ENCODE measurements around the gene MEST. TPM values are rescaled to one million over a fixed set of nuclear protein-coding genes. Genes with fewer than 3 reads are reported as not detected.
"Not testable (repeated sequence)": the region's sequence is repeated elsewhere in the genome, so short reads cannot be mapped to it uniquely, and the experiment has no call there.

MEST gene
- total RNA-seq, 1 experiment from 2014 or later = 49.5 TPM

DNA sequence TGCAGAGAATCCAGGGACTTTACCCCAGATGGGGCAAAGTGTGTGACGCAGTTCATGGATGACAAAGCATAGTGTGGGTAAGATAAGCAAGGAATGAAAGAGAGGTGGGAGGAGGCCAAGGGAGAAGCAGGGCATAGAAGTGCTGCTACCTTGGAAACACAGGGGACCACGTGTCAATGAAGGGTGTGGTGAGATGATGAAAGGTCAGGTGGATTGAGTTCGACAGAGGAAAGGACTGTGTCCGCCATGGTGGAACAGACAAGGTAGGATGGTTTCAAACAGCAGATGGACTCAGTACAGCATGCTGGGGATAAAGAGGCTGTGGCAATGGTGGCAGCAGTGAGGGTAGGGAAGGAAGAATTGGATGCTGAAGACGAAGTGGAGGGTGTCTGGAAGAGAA is 32.7 kb downstream of the MEST start:
- no peak overlapping the region for H3K9ac ChIP-seq (ENCODE audit: low read length)
- no peak overlapping the region for H3K4me2 ChIP-seq (ENCODE audit: low read length)
- ChIA-PET POLR2A (no interaction called here), RAD21 (ENCODE audit: low non-redundant PET in 1 of 2, low total read pairs in 2 of 2, uncharacterized antibody in 2 of 2, unreplicated experiment in 2 of 2) (no interaction called here), CTCF (no interaction called here)
- no peak overlapping the region for H3K27ac ChIP-seq (ENCODE audit: low read depth, low read length)
- intact Hi-C loops (cut with micrococcal nuclease) = no loop called here
- DNase-seq (ENCODE audit: low read depth, low spot score) (no peak), ATAC-seq (no peak)
- no peaks in the 10 kb centered on the region for H3K79me2 ChIP-seq (ENCODE audit: insufficient read depth, low read length)
- no peaks in the 10 kb centered on the region for H3K9me2 ChIP-seq (ENCODE audit: insufficient read depth)
- H3K36me3 ChIP-seq (ENCODE audit: control insufficient read depth in 1 of 2, insufficient read depth in 2 of 2, low read length in 2 of 2) = no peaks in the 10 kb centered on the region
- 0 out of 2 replicates have a peak, but pooled peaks have one; percentile 8 for TF ChIP-seq ZFX (IDR thresholded peaks at IDR 0.05)
- no peak for TF ChIP-seq YY1 (IDR thresholded peaks at IDR 0.05; ENCODE audit: extremely low read depth, insufficient replicate concordance, low read depth, low read length)
- H3K4me3 ChIP-seq (replicated peaks in 1 of 2; ENCODE audit: low read depth in 1 of 2, low read length in 2 of 2) = no peak overlapping the region
- no peaks in the 10 kb centered on the region for H3K4me1 ChIP-seq (ENCODE audit: control insufficient read depth in 1 of 2, insufficient read depth in 2 of 2, low read length in 2 of 2)
- no TSS peak for BruUV-seq (replicated peaks)
- H4K20me1 ChIP-seq (ENCODE audit: insufficient read depth) = no peaks in the 10 kb centered on the region
- no peaks in the 10 kb centered on the region for H3K27me3 ChIP-seq (ENCODE audit: insufficient read depth, low read length)
- no peaks in the 10 kb centered on the region for H3K9me3 ChIP-seq (ENCODE audit: control insufficient read depth in 1 of 2, insufficient read depth in 1 of 2, low read depth in 1 of 2, low read length in 2 of 2)
- H2AFZ ChIP-seq (ENCODE audit: low read depth, low read length, poor library complexity, severe bottlenecking) = no peak overlapping the region

DNA sequence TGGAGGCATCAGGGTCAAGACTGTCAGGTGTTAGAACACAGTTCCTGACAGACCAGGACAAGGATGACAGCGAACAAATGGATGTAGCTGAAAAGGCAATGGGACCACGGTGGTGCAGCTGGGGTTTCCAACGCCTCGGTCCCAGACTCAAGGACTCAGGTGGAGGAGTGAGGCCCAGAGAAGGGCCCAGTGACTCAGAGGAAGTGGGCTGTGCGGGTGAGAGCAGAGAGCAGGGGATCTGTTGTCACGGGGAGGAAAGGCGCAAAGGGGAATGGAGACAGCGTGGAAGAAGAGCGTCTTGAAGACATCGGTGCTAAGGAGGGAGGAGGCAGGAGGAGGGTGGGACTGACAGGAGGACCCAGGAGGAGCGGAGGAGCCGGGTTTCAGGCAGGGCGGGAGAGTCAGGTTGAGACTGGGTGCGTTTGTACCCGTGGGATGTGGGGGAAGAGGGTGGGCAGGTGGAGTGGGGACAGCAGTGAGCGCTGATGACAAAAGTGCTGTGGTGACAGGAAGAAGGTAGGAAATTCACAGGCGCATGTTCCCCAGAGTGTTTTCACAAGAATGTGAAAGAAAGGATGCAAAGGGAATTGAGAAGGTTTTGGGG is 36.0 kb downstream of the MEST start:
- intact Hi-C loops (cut with micrococcal nuclease); DNase-seq (ENCODE audit: low read depth, low spot score); H3K9me3 ChIP-seq (ENCODE audit: control insufficient read depth in 1 of 2, insufficient read depth in 1 of 2, low read depth in 1 of 2, low read length in 2 of 2): not testable (repeated sequence)

GRCh38 chr7:130529417-130529816 is 37.5 kb downstream of the MEST start:
- no peak overlapping the region for H3K4me3 ChIP-seq (replicated peaks in 1 of 2; ENCODE audit: low read depth in 1 of 2, low read length in 2 of 2)
- H3K9ac ChIP-seq (ENCODE audit: low read length) = no peak overlapping the region
- RAD21 ChIA-PET (ENCODE audit: low non-redundant PET in 1 of 2, low total read pairs in 2 of 2, uncharacterized antibody in 2 of 2, unreplicated experiment in 2 of 2) = no interaction called here
- CTCF ChIA-PET = no interaction called here
- no peaks in the 10 kb centered on the region for H3K9me2 ChIP-seq (ENCODE audit: insufficient read depth)
- TF ChIP-seq JUND (IDR thresholded peaks at IDR 0.05) = no peak
- no peak for TF ChIP-seq FOSL1 (IDR thresholded peaks at IDR 0.05; ENCODE audit: low read depth)
- POLR2A ChIA-PET = no interaction called here
- no peak overlapping the region for H3K27ac ChIP-seq (ENCODE audit: low read depth, low read length)
- intact Hi-C loops (cut with micrococcal nuclease) = no loop called here
- ATAC-seq (no peak; the same call in 1 of the 2 replicates), DNase-seq (ENCODE audit: low read depth, low spot score) (no peak)
- H3K27me3 ChIP-seq (ENCODE audit: insufficient read depth, low read length) = no peaks in the 10 kb centered on the region
- no peak overlapping the region for H3K4me2 ChIP-seq (ENCODE audit: low read length)
- H3K9me3 ChIP-seq (ENCODE audit: control insufficient read depth in 1 of 2, insufficient read depth in 1 of 2, low read depth in 1 of 2, low read length in 2 of 2) = no peaks in the 10 kb centered on the region
- H4K20me1 ChIP-seq (ENCODE audit: insufficient read depth) = no peaks in the 10 kb centered on the region
- no peak overlapping the region for H2AFZ ChIP-seq (ENCODE audit: low read depth, low read length, poor library complexity, severe bottlenecking)
- H3K4me1 ChIP-seq (ENCODE audit: control insufficient read depth in 1 of 2, insufficient read depth in 2 of 2, low read length in 2 of 2) = no peaks in the 10 kb centered on the region
- no peaks in the 10 kb centered on the region for H3K36me3 ChIP-seq (ENCODE audit: control insufficient read depth in 1 of 2, insufficient read depth in 2 of 2, low read length in 2 of 2)
- no TSS peak for BruUV-seq (replicated peaks)
- H3K79me2 ChIP-seq (ENCODE audit: insufficient read depth, low read length) = no peaks in the 10 kb centered on the region

More for the DNA sequence above, 36.0 kb downstream of the MEST start:
- H3K27me3 ChIP-seq (ENCODE audit: insufficient read depth, low read length); H3K4me1 ChIP-seq (ENCODE audit: control insufficient read depth in 1 of 2, insufficient read depth in 2 of 2, low read length in 2 of 2); BruUV-seq (replicated peaks); ATAC-seq; H2AFZ ChIP-seq (ENCODE audit: low read depth, low read length, poor library complexity, severe bottlenecking); RAD21 ChIA-PET (ENCODE audit: low non-redundant PET in 1 of 2, low total read pairs in 2 of 2, uncharacterized antibody in 2 of 2, unreplicated experiment in 2 of 2); H3K27ac ChIP-seq (ENCODE audit: low read depth, low read length); H3K36me3 ChIP-seq (ENCODE audit: control insufficient read depth in 1 of 2, insufficient read depth in 2 of 2, low read length in 2 of 2); H3K79me2 ChIP-seq (ENCODE audit: insufficient read depth, low read length); H3K9me2 ChIP-seq (ENCODE audit: insufficient read depth); POLR2A ChIA-PET; CTCF ChIA-PET; H3K9ac ChIP-seq (ENCODE audit: low read length); H3K4me2 ChIP-seq (ENCODE audit: low read length); H4K20me1 ChIP-seq (ENCODE audit: insufficient read depth); H3K4me3 ChIP-seq (replicated peaks in 1 of 2; ENCODE audit: low read depth in 1 of 2, low read length in 2 of 2): not testable (repeated sequence)

DNA sequence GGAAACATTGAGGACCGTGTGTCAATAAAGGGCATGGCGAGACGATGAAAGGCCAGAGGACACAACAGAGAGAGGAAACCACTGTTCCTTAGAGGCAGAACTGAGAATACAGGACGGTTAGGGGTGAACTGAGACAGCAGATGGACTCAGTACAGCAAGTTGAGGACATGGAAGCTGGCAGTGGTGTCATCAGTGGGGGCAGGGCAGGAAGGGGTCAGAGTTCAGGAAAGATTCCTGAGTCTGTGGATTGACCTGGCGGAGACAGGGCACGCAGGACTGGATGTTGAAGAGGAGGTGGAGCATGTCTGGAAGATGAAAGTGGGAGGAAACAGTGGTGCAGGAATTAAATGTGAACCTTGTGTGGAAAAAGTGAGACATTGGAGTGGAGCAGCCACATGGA is 46.0 kb downstream of the MEST start:
- H3K4me3 ChIP-seq (replicated peaks in 1 of 2; ENCODE audit: low read depth in 1 of 2, low read length in 2 of 2); H3K9me3 ChIP-seq (ENCODE audit: control insufficient read depth in 1 of 2, insufficient read depth in 1 of 2, low read depth in 1 of 2, low read length in 2 of 2); H3K36me3 ChIP-seq (ENCODE audit: control insufficient read depth in 1 of 2, insufficient read depth in 2 of 2, low read length in 2 of 2); DNase-seq (ENCODE audit: low read depth, low spot score); ATAC-seq; H3K27me3 ChIP-seq (ENCODE audit: insufficient read depth, low read length); H3K9me2 ChIP-seq (ENCODE audit: insufficient read depth); H3K79me2 ChIP-seq (ENCODE audit: insufficient read depth, low read length); H3K4me1 ChIP-seq (ENCODE audit: control insufficient read depth in 1 of 2, insufficient read depth in 2 of 2, low read length in 2 of 2); H3K9ac ChIP-seq (ENCODE audit: low read length); RAD21 ChIA-PET (ENCODE audit: low non-redundant PET in 1 of 2, low total read pairs in 2 of 2, uncharacterized antibody in 2 of 2, unreplicated experiment in 2 of 2); H4K20me1 ChIP-seq (ENCODE audit: insufficient read depth); H2AFZ ChIP-seq (ENCODE audit: low read depth, low read length, poor library complexity, severe bottlenecking); CTCF ChIA-PET; intact Hi-C loops (cut with micrococcal nuclease); POLR2A ChIA-PET; H3K27ac ChIP-seq (ENCODE audit: low read depth, low read length); BruUV-seq (replicated peaks); H3K4me2 ChIP-seq (ENCODE audit: low read length): not testable (repeated sequence)

Data from HCT116 (cell line).